Activated CD8-positive, alpha-beta memory T cell treated with anti-CD3 and anti-CD28 coated beads, Interleukin-2, amount 50 U/mL, for 1 hour (primary cell): Measurements from ENCODE around the gene PDLIM1.

Experiments
- DNase-seq: peaks from one replicate; pipeline ENCODE4 v3.0.0-alpha.2; 2020; ENCODE audit errors: extremely low read depth

The PDLIM1 gene

GRCh38 chr10:95263864-95264226 lies 27.0 kb downstream of the PDLIM1 start:
- DNase-seq = no peak

- no peak for DNase-seq
Observed at GRCh38 chr10:95262763-95263518, 27.9 kb downstream of the PDLIM1 start.

- DNase-seq = no peak
Observed at GRCh38 chr10:95261926-95262325, 28.9 kb downstream of the PDLIM1 start.

- no peak for DNase-seq
Observed at GRCh38 chr10:95260909-95261552, 29.8 kb downstream of the PDLIM1 start.

- DNase-seq = no peak
Observed at GRCh38 chr10:95260397-95260881, 30.4 kb downstream of the PDLIM1 start.

GRCh38 chr10:95257849-95258248 lies 33.0 kb downstream of the PDLIM1 start:
- DNase-seq = no peak

GRCh38 chr10:95256268-95256667 lies 34.5 kb downstream of the PDLIM1 start:
- DNase-seq = no peak

- no peak for DNase-seq
Observed at GRCh38 chr10:95254629-95255028, 36.2 kb downstream of the PDLIM1 start.

- DNase-seq = no peak
Observed at GRCh38 chr10:95253686-95254085, 37.1 kb downstream of the PDLIM1 start.

GRCh38 chr10:95253007-95253406 lies 37.8 kb downstream of the PDLIM1 start:
- DNase-seq = no peak

GRCh38 chr10:95250856-95251255 lies 39.9 kb downstream of the PDLIM1 start:
- DNase-seq = no peak

- DNase-seq = no peak
Observed at GRCh38 chr10:95249467-95249866, 41.3 kb downstream of the PDLIM1 start.

GRCh38 chr10:95248989-95249388 lies 41.8 kb downstream of the PDLIM1 start:
- DNase-seq = no peak

GRCh38 chr10:95247881-95248583 lies 42.8 kb downstream of the PDLIM1 start:
- no peak for DNase-seq

GRCh38 chr10:95247200-95247880 lies 43.5 kb downstream of the PDLIM1 start:
- DNase-seq = no peak

GRCh38 chr10:95246582-95247051 lies 44.2 kb downstream of the PDLIM1 start:
- DNase-seq = peak; percentile 18

GRCh38 chr10:95245425-95246055 lies 45.3 kb downstream of the PDLIM1 start:
- DNase-seq = no peak

- no peak for DNase-seq
Observed at GRCh38 chr10:95244152-95244551, 46.7 kb downstream of the PDLIM1 start.

GRCh38 chr10:95243318-95243617 lies 47.5 kb downstream of the PDLIM1 start:
- no peak for DNase-seq

GRCh38 chr10:95242581-95243317 lies 48.1 kb downstream of the PDLIM1 start:
- no peak for DNase-seq

- DNase-seq = no peak
Observed at GRCh38 chr10:95241533-95241932, 49.3 kb downstream of the PDLIM1 start.
